A549 (cell line): ENCODE measurements around the gene IRF4. TPM values are rescaled to one million over a fixed set of nuclear protein-coding genes. Genes with fewer than 3 reads are reported as not detected.

Experiments
- ATAC-seq, 2 experiments: fragments of 200-7000 bp in 1 of 2; fragments of >200 bp in 1 of 2; cut with Nextera tagmentation in 1 of 2; cut with Tn5 transposase in 1 of 2; 3 replicates each; pipeline versions ENCODE4 v1.8.0 to v1.9.1; 2018 to 2020; ENCODE audit warnings: mild to moderate bottlenecking in 1 of 2, moderate library complexity in 1 of 2
- CTCF ChIA-PET: fragments of 300-600 bp; sonication (Branson Sonifier 250); formaldehyde crosslinking; extraction: SDS; loops from one replicate; lab custom pipeline; 2021; ENCODE audit warnings: antibody characterized with exemption, inconsistent platforms; lab: Yijun Ruan, JAX
- POLR2A ChIA-PET: fragments of 350-600 bp; formaldehyde crosslinking; extraction: SDS; loops from one replicate; lab custom pipeline; 2021; ENCODE audit warnings: antibody characterized with exemption, inconsistent platforms; lab: Yijun Ruan, JAX
- DNase-seq, 2 experiments: peaks; one replicate each; pipeline versions ENCODE4 v3.0.0 to v3.0.0-alpha.2; 2011 to 2016; ENCODE audit warnings: low read depth in 1 of 2, low spot score in 1 of 2
- FAIRE-seq: peaks from 2 replicates; lab custom pipeline; 2011; peaks lifted over from hg19 to GRCh38; lab: Jason Lieb, UNC
- H3K27ac ChIP-seq, 2 experiments: fragments of >200 bp; sonication (Bioruptor Twin); formaldehyde crosslinking; 3 replicates each; pipeline ENCODE4 v1.5.1; 2016 to 2017
- H3K4me1 ChIP-seq: fragments of >200 bp; sonication (Bioruptor Twin); formaldehyde crosslinking; 3 replicates; pipeline ENCODE4 v1.6.1; 2016
- H3K4me2 ChIP-seq: fragments of >200 bp; sonication (Bioruptor Twin); formaldehyde crosslinking; 3 replicates; pipeline ENCODE4 v1.6.1; 2016
- H3K4me3 ChIP-seq: fragments of >200 bp; sonication (Bioruptor Twin); formaldehyde crosslinking; 3 replicates; pipeline ENCODE4 v1.5.1; 2016
- H3K9me3 ChIP-seq: fragments of >200 bp; sonication (Bioruptor Twin); formaldehyde crosslinking; 3 replicates; pipeline ENCODE4 v1.6.1; 2016
- CBX8 ChIP-seq: fragments of 200-600 bp; sonication (generic); IDR thresholded peaks from 2 replicates; pipeline ENCODE4 v1.6.1; 2016
- EHMT2 ChIP-seq: fragments of 200-600 bp; sonication (generic); IDR thresholded peaks from 2 replicates; pipeline ENCODE4 v1.6.1; 2016; ENCODE audit warnings: antibody characterized with exemption, low read depth, mild to moderate bottlenecking, moderate library complexity
- FOSL2 ChIP-seq, 2 experiments: fragments of 450-650 bp in 1 of 2; fragments of >200 bp in 1 of 2; sonication (Bioruptor Twin) in 1 of 2; formaldehyde crosslinking; IDR thresholded peaks; 2 replicates each; pipeline versions ENCODE4 v1.5.0 to v1.6.1; 2016 to 2020; ENCODE audit warnings: mild to moderate bottlenecking in 1 of 2, moderate library complexity in 1 of 2
- HEYL ChIP-seq: fragments of 250-450 bp; sonication (Bioruptor Pico); IDR thresholded peaks from 2 replicates; pipeline ENCODE4 v1.8.0; 2021; ENCODE audit warnings: mild to moderate bottlenecking, moderate library complexity
- HOXB13 ChIP-seq: fragments of 250-450 bp; sonication (Bioruptor Pico); IDR thresholded peaks from 2 replicates; pipeline ENCODE4 v1.5.0; 2020; ENCODE audit warnings: low read depth, mild to moderate bottlenecking, moderate library complexity
- JUNB ChIP-seq: fragments of >200 bp; sonication (Bioruptor Twin); formaldehyde crosslinking; IDR thresholded peaks from 2 replicates; pipeline ENCODE4 v1.6.1; 2016
- KDM1A ChIP-seq: fragments of 200-600 bp; sonication (generic); IDR thresholded peaks from 2 replicates; pipeline ENCODE4 v1.6.1; 2016; ENCODE audit warnings: low read depth, mild to moderate bottlenecking
- KDM5A ChIP-seq: fragments of 200-600 bp; sonication (generic); IDR thresholded peaks from 2 replicates; pipeline ENCODE4 v1.6.1; 2016; ENCODE audit warnings: antibody characterized with exemption, mild to moderate bottlenecking
- MAZ ChIP-seq: fragments of 150-350 bp; IDR thresholded peaks from 2 replicates; pipeline ENCODE4 v1.6.1; 2014; ENCODE audit warnings: antibody characterized with exemption, low read depth, low read length, borderline replicate concordance
- NR3C1 ChIP-seq: fragments of >200 bp; sonication (Bioruptor Twin); formaldehyde crosslinking; IDR thresholded peaks from 3 replicates; pipeline ENCODE4 v1.6.1; 2017
- PHF8 ChIP-seq: fragments of 200-600 bp; sonication (generic); IDR thresholded peaks from 2 replicates; pipeline ENCODE4 v1.6.1; 2016; ENCODE audit warnings: low read depth, mild to moderate bottlenecking, antibody characterized with exemption, moderate library complexity, borderline replicate concordance
- RAD21 ChIP-seq, 2 experiments: fragments of >200 bp in 1 of 2; sonication (Bioruptor Twin) in 1 of 2; formaldehyde crosslinking in 1 of 2; IDR thresholded peaks in 1 of 2; conservative IDR thresholded peaks in 1 of 2; 2 replicates in 1 of 2; 3 replicates in 1 of 2; pipeline ENCODE4 v1.6.1; 2012 to 2018; ENCODE audit warnings: inconsistent platforms in 1 of 2
- RCOR1 ChIP-seq: fragments of 150-350 bp; IDR thresholded peaks from 2 replicates; pipeline ENCODE4 v1.6.1; 2014; ENCODE audit warnings: antibody characterized with exemption, low read length, low read depth
- SMC3 ChIP-seq: fragments of >200 bp; sonication (Bioruptor Twin); formaldehyde crosslinking; IDR thresholded peaks from 3 replicates; pipeline ENCODE4 v1.6.1; 2018; ENCODE audit warnings: inconsistent platforms
- TFCP2L1 ChIP-seq: fragments of 250-450 bp; sonication (Bioruptor Pico); IDR thresholded peaks from 2 replicates; pipeline ENCODE4 v1.5.0; 2021; ENCODE audit warnings: mild to moderate bottlenecking
- TP53 ChIP-seq: fragments of 250-450 bp; sonication (Bioruptor Pico); IDR thresholded peaks from 2 replicates; pipeline ENCODE4 v1.5.0; 2021; ENCODE audit warnings: mild to moderate bottlenecking, moderate library complexity
- WGBS: methylation state at CpG from one replicate; pipeline ENCODE4 v1.1.6; 2017; ENCODE audit errors: missing lambda C conversion rate; 5-methylcytosine and 5-hydroxymethylcytosine counted together
- polyA plus RNA-seq, 4 experiments: library from polyadenylated mRNA; depleted of rRNA in 3 of 4; stranded (reverse); fragments of >200 nt; fragmentation: RNase III in 1 of 4; extraction: RNeasy Plus Mini Kit Qiagen cat#74134 plus additional on column Dnase treatment in 1 of 4; gene quantifications; 2 replicates in 3 of 4; 3 replicates in 1 of 4; pipeline ENCODE4 v1.2.3, GENCODE V29; 2011 to 2017
- TF ChIP-seq, protein P1 (sequence below): fragments of 250-450 bp; sonication (Bioruptor Pico); IDR thresholded peaks from 2 replicates; pipeline ENCODE4 v1.5.0; 2021; ENCODE audit warnings: mild to moderate bottlenecking, moderate library complexity, borderline replicate concordance
- TF ChIP-seq, protein P2 (sequence below): IDR thresholded peaks from 2 replicates; pipeline ENCODE4 v1.6.1; 2012
- TF ChIP-seq, protein P3 (sequence below): fragments of >200 bp; sonication (Bioruptor Twin); formaldehyde crosslinking; IDR thresholded peaks from 3 replicates; pipeline ENCODE4 v1.5.1; 2016
- TF ChIP-seq, protein P4 (sequence below): fragments of 250-450 bp; sonication (Bioruptor Pico); IDR thresholded peaks from 2 replicates; pipeline ENCODE4 v1.5.0; 2020; ENCODE audit warnings: low read depth, mild to moderate bottlenecking, moderate library complexity
- TF ChIP-seq, protein P5 (sequence below): IDR thresholded peaks from 2 replicates; pipeline ENCODE4 v1.6.1; 2012

The IRF4 gene
- polyA plus RNA-seq, 2 of the 4 experiments (the other 2 are of a cell fraction): 0.03 TPM

DNA sequence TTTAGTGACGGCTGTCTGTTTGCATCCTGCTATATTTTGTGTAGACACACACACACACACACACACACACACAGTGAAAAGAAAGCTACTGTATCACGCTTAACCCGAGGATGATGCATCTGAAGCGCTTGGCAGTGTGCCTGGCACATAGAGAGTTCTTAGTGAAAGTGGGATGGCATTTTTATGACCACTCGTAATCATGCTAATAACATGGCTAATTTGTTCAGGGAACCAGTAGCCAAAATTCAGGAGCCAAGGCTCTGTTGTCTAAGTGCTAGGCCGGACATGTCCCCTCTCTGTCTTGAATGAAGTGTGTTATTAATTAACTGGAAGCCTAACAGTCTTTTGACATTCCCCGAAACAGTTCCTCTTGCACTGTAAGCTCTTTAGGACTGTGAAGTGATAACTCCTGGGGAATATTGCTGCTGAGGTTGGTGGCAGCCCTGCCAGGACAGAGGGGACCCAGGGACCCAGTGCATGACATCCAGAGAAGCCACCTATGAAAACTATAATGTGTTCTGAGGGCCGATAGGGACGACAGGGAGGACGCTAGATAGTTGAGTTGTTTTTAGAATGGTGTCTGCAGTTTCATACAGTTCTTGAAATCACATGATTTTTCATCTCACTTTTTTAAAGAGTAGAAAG is 45.0 kb upstream of the IRF4 start:
- Histone ChIP-seq H3K4me3 (no peak overlapping the region), H3K9me3 (no peaks in the 10 kb centered on the region), H3K27ac (no peak overlapping the region), H3K4me1 (no peaks in the 10 kb centered on the region), H3K4me2 (no peak overlapping the region)
- ATAC-seq (no peak), DNase-seq (no peak), FAIRE-seq (no peak)
- WGBS: 76% methylated on average over 10 of the region's 10 CpGs
- CTCF ChIA-PET: no interaction called here
- POLR2A ChIA-PET: no interaction called here
- TF ChIP-seq RCOR1 (no peak), KDM1A (no peak), HOXB13 (CRISPR knock-in tag) (no peak), TP53 (no peak), RAD21 (conservative IDR thresholded peaks at IDR 0.05 in 1 of 2, IDR thresholded peaks at IDR 0.05 in 1 of 2) (no peak), TFCP2L1 (CRISPR knock-in tag) (no peak), FOSL2 (IDR thresholded peaks at IDR 0.05) (no peak), FOSL2 (CRISPR knock-in tag; IDR thresholded peaks at IDR 0.05) (no peak)

DNA sequence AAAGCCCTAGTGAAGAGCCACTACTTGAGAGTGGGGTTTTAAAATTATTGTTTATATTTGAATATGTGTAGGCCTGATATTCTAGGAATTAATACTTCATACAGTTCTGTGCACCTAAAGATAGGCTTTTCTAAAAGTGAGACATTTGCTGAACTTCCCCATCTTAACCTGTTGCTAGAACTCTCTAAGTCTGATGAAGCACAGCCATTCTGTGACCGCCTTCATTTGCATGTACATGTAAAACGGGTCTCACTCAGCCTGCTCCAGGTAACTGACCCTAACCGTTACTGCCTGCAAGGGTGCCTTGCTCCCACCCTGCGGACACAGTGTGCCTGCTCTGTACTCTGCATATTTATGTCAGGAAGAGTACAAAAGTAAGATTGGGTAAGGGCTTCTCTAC is 44.3 kb upstream of the IRF4 start:
- ATAC-seq: no peak
- CTCF ChIA-PET: no interaction called here
- H3K4me3 ChIP-seq: no peak overlapping the region
- FAIRE-seq: no peak
- H3K4me1 ChIP-seq: no peaks in the 10 kb centered on the region
- no peak overlapping the region for H3K27ac ChIP-seq
- no peak for DNase-seq
- POLR2A ChIA-PET: no interaction called here
- WGBS: 89% methylated on average over 4 of the region's 4 CpGs
- no peak overlapping the region for H3K4me2 ChIP-seq
- TF ChIP-seq, protein P1, sequence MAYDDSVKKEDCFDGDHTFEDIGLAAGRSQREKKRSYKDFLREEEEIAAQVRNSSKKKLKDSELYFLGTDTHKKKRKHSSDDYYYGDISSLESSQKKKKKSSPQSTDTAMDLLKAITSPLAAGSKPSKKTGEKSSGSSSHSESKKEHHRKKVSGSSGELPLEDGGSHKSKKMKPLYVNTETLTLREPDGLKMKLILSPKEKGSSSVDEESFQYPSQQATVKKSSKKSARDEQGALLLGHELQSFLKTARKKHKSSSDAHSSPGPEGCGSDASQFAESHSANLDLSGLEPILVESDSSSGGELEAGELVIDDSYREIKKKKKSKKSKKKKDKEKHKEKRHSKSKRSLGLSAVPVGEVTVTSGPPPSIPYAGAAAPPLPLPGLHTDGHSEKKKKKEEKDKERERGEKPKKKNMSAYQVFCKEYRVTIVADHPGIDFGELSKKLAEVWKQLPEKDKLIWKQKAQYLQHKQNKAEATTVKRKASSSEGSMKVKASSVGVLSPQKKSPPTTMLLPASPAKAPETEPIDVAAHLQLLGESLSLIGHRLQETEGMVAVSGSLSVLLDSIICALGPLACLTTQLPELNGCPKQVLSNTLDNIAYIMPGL (CRISPR knock-in tag): no peak
- TF ChIP-seq, protein P2, sequence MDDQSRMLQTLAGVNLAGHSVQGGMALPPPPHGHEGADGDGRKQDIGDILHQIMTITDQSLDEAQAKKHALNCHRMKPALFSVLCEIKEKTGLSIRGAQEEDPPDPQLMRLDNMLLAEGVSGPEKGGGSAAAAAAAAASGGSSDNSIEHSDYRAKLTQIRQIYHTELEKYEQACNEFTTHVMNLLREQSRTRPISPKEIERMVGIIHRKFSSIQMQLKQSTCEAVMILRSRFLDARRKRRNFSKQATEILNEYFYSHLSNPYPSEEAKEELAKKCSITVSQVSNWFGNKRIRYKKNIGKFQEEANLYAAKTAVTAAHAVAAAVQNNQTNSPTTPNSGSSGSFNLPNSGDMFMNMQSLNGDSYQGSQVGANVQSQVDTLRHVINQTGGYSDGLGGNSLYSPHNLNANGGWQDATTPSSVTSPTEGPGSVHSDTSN: no peak
- TF ChIP-seq, all 56 proteins: peak for 0
- H3K9me3 ChIP-seq: no peaks in the 10 kb centered on the region

DNA sequence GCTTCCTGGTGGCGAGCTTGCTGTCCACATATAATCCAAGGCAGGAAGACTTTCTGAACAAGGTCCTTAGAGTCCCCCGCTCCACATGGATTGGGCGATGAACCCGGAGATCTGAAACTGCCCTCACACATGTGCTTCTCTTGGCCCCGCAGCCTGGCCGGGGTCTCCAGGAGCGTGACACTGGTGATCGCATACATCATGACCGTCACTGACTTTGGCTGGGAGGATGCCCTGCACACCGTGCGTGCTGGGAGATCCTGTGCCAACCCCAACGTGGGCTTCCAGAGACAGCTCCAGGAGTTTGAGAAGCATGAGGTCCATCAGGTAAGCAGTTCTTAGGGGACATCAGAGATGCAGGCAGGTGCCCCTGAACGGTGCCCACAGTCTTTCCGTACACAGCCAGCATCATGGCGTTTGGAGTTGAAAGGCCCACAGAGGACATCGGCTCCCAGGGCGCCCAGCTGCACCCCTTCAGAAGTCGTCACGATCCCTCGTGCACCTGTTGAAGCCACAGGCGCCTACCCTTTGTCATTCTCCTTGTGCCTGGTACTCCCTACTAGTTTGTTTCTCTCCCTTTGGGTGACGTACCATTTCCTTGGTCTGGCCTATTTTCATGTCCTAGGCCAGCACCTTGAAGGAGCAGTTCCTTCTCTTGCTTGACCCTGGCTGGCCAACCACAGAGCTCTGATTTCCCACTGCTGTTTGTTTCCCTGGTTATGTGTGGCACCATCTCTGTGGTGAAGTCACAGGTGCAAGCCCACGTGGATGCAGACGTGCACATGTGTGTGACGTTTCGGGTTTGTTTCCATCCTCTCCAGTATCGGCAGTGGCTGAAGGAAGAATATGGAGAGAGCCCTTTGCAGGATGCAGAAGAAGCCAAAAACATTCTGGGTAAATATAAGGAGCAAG is 43.3 kb upstream of the IRF4 start:
- no peak overlapping the region for H3K4me3 ChIP-seq
- no peak for FAIRE-seq

More for the DNA sequence above, 43.3 kb upstream of the IRF4 start:
- DNase-seq (no peak), ATAC-seq (no peak)
- Histone ChIP-seq H3K27ac (no peak overlapping the region), H3K4me1 (no peaks in the 10 kb centered on the region), H3K4me2 (no peak overlapping the region), H3K9me3 (no peaks in the 10 kb centered on the region)
- ChIA-PET POLR2A (no interaction called here), CTCF (interaction anchor here (2.1 kb wide), 1 partner anchor 13 kb away, joined by 6 read pairs; no protein-coding TSS in a partner anchor)
- WGBS: 93% methylated on average over 27 of the region's 27 CpGs
- TF ChIP-seq, protein P3, sequence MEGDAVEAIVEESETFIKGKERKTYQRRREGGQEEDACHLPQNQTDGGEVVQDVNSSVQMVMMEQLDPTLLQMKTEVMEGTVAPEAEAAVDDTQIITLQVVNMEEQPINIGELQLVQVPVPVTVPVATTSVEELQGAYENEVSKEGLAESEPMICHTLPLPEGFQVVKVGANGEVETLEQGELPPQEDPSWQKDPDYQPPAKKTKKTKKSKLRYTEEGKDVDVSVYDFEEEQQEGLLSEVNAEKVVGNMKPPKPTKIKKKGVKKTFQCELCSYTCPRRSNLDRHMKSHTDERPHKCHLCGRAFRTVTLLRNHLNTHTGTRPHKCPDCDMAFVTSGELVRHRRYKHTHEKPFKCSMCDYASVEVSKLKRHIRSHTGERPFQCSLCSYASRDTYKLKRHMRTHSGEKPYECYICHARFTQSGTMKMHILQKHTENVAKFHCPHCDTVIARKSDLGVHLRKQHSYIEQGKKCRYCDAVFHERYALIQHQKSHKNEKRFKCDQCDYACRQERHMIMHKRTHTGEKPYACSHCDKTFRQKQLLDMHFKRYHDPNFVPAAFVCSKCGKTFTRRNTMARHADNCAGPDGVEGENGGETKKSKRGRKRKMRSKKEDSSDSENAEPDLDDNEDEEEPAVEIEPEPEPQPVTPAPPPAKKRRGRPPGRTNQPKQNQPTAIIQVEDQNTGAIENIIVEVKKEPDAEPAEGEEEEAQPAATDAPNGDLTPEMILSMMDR: no peak
- TF ChIP-seq, protein P2: no peak
- TF ChIP-seq FOSL2 (IDR thresholded peaks at IDR 0.05) (no peak), FOSL2 (CRISPR knock-in tag; IDR thresholded peaks at IDR 0.05) (no peak), RCOR1 (no peak), CBX8 (no peak), NR3C1 (no peak), EHMT2 (no peak), KDM5A (no peak), JUNB (no peak), KDM1A (no peak), PHF8 (no peak), HEYL (CRISPR knock-in tag) (no peak), SMC3 (no peak), RAD21 (conservative IDR thresholded peaks at IDR 0.05 in 1 of 2, IDR thresholded peaks at IDR 0.05 in 1 of 2) (no peak), MAZ (no peak)
- TF ChIP-seq, protein P4, sequence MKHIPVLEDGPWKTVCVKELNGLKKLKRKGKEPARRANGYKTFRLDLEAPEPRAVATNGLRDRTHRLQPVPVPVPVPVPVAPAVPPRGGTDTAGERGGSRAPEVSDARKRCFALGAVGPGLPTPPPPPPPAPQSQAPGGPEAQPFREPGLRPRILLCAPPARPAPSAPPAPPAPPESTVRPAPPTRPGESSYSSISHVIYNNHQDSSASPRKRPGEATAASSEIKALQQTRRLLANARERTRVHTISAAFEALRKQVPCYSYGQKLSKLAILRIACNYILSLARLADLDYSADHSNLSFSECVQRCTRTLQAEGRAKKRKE: no peak
- TF ChIP-seq, protein P5, sequence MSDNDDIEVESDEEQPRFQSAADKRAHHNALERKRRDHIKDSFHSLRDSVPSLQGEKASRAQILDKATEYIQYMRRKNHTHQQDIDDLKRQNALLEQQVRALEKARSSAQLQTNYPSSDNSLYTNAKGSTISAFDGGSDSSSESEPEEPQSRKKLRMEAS: no peak
